ENCODE results near the gene NADK.
"Not testable (repeated sequence)": the region's sequence is repeated elsewhere in the genome, so short reads cannot be mapped to it uniquely, and the experiment has no call there.

NADK gene

GRCh38 chr1:1704284-1704957, 73.8 kb downstream of the NADK start:
- not testable (repeated sequence) for DNase-seq (ENCODE audit: low read depth)

GRCh38 chr1:1703796-1704195, 74.5 kb downstream of the NADK start:
- no peak for DNase-seq (ENCODE audit: low read depth)

GRCh38 chr1:1702506-1702905, 75.8 kb downstream of the NADK start:
- not testable (repeated sequence) for DNase-seq (ENCODE audit: low read depth)
